ENCODE results near the gene TMEM260.

DNA sequence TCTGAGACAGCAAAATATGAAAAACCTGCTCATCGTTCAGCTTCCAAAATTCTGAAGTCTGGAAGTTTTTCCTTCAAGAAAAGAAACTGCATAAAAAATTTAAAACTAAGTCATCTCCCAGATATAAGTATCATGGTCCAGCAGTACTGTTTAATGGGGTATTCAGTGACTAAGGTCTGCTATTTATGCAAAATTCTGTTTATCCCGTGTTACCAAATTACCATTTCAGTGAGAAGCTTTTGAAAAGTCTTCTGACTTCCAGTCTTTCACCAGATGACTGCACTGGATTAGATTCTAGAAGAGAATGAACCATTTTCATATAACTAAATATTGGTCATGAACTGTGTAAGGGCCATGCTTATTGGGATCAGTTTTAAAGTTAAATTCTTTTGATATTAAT lies 67.9 kb downstream of the TMEM260 start:
- TF ChIP-seq CTCF (IDR thresholded peaks at IDR 0.05) (no peak), POLR2A (IDR thresholded peaks at IDR 0.05) (no peak)
